HG03159 (cell line): ENCODE data around the gene SLC35A5.

ENCODE experiments used
- ATAC-seq: cut with Tn5 transposase; IDR thresholded peaks from one replicate; pipeline ENCODE4 v1.9.1; 2021; ENCODE audit warnings: mild to moderate bottlenecking, moderate library complexity; ENCODE audit not compliant: unreplicated experiment

The SLC35A5 gene

DNA sequence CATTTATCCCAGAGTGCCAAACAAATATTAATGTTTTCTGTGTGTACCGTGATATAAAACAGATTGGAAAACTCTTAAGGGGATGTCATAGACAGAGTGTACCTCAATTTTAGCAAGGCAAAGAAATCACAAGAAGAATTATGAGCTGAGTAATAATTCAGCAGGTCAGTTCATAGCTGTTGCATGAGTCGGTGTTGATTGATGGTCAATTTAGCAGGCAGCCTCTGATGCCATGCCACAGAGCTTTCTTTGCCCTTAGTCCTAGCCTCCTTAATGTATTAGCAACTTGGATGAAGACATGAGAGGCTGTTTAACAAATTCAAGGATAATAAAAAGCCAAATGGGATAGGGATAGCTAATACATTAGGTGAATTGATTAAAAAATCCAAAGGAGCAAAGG, 6.8 kb downstream of the SLC35A5 start:
- ATAC-seq, result no peak

DNA sequence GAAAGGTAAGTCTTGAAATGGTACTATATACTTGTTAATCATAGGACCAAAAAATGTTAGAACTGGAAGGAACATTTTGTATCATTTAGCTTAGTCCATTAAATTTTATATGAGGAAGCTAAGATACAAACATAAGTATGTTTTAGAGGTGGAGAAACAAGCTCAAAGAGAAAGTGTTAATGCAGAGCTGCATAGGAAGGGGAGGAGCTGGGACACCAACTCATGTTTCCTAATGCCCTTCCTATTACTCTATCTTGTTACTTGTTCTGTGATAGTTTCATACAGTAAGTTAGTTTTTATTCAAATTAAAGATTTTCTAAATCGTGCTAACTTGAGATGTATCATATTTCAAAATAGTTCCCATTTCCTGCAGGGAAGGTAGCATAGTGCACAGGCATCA, 7.4 kb downstream of the SLC35A5 start:
- no peak for ATAC-seq

- ATAC-seq, result no peak
Measured at GRCh38 chr3:112572701-112573100, 10.9 kb downstream of the SLC35A5 start.

GRCh38 chr3:112579232-112579631, 17.4 kb downstream of the SLC35A5 start:
- no peak for ATAC-seq

DNA sequence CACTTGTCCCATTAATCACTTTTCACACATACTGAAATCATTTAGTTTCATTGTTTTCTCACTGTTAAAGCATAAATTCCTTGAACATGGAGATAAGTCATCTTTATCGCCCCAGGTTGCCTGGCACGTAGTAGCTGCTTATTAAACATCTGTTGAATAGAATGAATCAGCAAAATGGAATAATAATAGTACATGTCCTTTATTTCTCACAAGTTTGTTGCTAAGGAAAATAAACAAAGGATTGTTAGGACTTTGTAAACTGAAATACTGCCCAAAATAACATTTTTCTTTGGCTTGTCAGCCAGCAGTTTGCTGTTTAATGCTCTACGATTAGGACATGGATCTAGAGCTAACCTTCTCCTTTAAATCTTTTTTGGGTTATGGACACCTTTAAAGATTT, 17.9 kb downstream of the SLC35A5 start:
- no peak for ATAC-seq

GRCh38 chr3:112582244-112582874, 20.5 kb downstream of the SLC35A5 start:
- no peak for ATAC-seq

DNA sequence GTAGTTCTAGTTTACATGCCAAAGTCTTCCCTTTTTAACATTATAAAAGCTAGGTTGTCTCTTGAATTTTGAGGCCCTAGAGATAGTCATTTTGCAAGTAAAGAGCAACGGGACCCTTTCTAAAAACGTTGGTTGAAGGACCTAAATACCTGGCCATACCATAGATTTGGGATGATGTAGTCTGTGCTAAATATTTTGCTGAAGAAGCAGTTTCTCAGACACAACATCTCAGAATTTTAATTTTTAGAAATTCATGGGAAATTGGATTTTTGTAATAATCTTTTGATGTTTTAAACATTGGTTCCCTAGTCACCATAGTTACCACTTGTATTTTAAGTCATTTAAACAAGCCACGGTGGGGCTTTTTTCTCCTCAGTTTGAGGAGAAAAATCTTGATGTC, 21.3 kb downstream of the SLC35A5 start:
- no peak for ATAC-seq

DNA sequence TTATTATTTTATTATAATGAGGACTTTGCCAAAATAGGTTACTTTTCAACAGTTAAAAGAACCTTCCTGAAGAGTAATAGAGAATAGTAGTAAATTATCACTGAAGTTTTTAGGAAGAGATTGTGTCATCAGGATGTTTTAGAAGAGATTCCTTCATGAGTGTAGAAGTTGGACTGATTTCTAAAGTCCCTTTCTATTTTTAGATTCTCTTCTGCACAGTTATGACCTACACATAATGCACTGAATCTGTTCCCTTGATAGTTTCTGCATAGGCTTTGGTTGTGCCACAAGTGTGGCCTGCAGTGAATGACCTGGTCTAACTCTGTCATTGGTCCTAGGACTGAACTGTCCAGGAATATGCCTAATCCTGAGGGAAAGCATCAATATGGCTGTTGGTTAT, 23.9 kb downstream of the SLC35A5 start:
- no peak for ATAC-seq

DNA sequence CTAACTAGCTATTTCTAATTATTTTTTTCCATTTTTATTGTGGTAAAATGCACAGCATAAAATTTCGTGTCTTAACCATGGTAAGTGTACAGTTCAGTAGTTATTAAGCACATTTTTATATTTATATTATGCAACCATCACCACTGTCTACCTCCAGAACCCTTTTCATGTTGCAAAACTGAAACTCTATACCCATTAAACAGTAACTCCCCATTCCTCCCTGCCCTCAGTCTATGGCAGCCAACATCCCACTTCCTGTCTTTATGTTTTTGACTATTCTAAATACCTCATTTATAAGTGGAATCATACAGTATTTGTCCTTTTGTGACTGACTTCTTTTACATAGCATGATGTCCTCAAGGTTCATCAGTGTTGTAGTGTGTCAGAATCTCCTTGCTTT, 25.5 kb downstream of the SLC35A5 start:
- ATAC-seq, result no peak

- no peak for ATAC-seq
Measured at GRCh38 chr3:112593258-112593657, 31.4 kb downstream of the SLC35A5 start.

DNA sequence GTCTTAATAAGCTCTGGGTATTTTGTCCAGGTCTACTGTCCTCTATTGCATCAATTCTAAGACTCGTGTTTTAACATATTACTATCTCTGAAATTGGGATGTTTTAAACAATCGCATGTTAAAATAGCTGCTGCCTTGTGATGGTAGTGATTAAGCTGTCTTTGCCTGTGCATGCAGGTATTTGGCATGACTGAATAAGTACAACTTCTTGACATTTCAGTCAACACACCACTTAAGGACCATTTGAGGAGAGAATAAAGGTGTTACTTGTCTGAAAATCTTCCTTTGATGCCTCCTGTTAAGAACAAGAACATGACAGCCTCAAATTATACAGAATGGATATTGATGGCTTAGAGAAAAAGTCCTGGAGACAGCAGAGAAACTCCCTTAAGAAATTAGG, 33.0 kb downstream of the SLC35A5 start:
- ATAC-seq, result no peak

DNA sequence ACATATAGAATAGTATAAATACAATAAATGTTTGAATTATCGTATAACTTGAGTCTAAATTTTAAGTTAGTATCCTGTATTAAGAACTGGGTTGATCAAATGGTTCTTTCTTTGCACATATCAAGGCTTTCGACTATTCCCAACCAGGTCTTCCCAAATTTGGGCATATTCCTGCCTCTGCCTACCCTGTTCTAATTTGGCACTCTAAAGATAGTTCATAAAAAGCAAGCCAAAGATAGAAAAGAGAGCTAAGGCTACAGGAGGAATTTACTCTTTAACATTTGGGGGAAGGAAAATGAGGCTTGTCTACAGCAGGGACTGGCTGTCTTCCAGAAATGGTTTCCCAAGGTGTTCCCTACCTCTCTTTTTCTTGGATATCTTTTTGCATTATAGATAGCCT, 36.1 kb downstream of the SLC35A5 start:
- no peak for ATAC-seq

GRCh38 chr3:112598731-112599130, 36.9 kb downstream of the SLC35A5 start:
- no peak for ATAC-seq

- peak; percentile 73 for ATAC-seq
Measured at GRCh38 chr3:112602217-112602838, 40.5 kb downstream of the SLC35A5 start.

DNA sequence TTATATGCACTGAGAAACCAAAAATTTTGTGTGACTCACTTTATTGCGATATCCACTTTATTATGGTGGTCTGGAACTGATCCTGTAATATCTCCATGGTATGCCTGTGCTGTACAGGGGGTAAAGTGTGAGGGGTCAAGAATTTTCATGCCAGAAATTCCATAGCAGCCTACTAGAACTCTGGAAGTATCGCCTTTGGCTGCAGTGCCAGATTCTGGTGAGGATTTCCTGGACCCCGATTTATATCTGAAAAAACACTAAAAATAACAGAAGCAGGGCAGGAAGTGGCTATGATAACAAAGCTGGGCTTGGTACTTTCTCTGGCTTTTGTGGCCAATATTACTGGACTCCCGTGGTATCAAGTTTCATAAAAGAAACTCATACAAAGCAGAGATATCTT, 42.7 kb downstream of the SLC35A5 start:
- ATAC-seq, result no peak

- no peak for ATAC-seq
Measured at GRCh38 chr3:112605285-112605684, 43.4 kb downstream of the SLC35A5 start.

DNA sequence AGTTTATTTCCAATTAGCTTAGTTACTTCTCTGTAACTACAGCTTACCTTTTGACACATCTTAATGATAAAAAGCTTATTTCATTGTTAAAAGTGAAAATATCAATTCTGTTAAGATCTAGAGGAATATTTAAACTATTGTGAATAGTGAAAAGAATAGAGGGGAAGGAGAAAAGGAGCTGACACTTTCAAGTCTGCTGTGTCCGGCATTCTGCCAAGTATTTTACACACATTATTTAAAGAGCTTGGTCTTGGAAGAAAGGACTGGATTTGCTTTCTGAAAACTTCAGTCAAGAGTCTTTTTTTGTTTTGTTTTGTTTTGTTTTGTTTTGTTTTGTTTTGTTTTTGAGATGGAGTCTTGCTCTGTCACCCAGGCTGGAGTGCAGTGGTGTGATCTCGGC, 44.3 kb downstream of the SLC35A5 start:
- no peak for ATAC-seq

- no peak for ATAC-seq
Measured at GRCh38 chr3:112607863-112608262, 46.0 kb downstream of the SLC35A5 start.

DNA sequence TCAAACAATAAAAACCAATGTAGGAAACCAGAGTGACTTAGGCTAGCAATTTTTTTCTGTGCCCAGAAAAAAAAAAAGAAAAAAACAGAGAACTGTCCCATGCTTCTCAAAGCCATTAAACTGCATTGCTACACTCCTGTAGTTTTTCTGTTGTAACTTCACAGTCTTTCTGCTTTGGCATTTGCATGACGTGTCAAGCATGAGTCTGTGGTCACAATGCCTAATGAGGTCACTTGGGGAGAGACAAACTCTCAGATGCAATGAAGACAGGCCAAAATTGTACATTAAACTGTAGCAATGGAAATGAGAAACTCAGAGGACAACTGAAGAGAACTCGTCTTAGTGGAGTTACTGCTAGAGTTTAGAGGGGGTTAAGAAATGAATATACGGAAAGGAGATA, 48.3 kb downstream of the SLC35A5 start:
- no peak for ATAC-seq

GRCh38 chr3:112611752-112612515, 50.1 kb downstream of the SLC35A5 start:
- no peak for ATAC-seq

GRCh38 chr3:112615989-112616731, 54.3 kb downstream of the SLC35A5 start:
- no peak for ATAC-seq

DNA sequence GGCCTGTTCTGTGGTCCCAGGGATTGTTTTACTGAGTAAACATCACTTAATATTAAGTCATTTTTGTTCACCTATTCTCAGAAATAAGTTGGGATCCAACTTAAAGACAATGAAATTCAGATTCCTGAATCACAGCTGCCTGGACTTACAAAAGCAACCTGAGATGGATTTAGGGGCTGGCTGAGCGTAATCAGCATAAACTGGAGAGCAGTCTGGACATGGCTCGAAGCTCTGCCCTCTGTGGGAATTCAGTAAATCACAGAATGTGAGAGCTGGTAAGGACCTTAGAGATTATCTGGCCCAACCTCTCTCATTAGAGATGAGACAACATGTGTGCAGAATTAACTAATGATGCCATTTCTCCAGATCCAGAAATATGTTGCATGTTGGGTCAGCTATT, 55.4 kb downstream of the SLC35A5 start:
- ATAC-seq, result no peak
